ENCODE results near the gene ZDHHC11B. TPM values are rescaled to one million over a fixed set of nuclear protein-coding genes. Genes with fewer than 3 reads are reported as not detected.
"Not testable (repeated sequence)": the region's sequence is repeated elsewhere in the genome, so short reads cannot be mapped to it uniquely, and the experiment has no call there.

The ZDHHC11B gene
- total RNA-seq, 4 donors from 2014 or later = 1.1 to 5.5 (median 3.5) TPM

DNA sequence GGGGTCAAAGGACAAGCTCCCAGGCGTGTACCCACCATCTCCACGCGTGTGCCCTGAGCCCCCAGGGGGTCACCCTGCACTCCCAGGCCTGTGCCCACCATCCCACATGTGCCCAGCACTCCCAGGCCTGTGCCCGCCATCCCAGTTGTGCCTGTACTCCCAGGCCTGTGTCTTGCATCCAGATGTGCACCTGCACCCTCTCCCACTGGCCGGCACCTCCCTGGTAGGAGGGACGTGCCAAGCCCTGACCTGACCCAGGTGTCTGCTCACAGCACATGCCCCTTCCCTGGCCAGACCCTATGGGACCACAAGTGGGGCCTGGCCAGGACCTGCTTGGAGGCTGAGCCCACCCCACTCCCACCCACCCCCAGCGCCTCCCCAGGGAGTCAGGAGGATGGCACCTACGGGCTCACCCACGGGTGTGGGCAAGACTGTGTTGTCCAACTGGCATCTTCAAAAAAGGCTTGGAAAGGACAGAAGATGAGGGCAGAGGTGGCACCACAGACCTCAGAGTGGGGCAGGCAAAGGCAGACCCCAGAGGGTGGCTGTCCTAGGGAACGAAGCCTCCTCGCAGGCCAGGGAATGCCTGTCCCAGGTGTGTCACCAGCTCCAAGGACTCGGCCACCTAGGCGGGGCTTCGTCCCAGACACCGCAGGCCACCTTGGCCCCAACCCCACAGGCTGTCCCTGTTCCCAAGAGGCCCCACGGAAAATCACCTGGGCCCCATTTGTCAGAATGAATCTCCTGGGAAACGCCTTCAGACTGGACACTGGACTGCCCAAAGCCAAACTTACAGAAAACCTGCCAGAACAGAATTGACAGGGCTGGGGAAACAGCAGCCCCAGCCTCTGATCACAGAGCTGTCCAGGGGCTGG, 103.0 kb downstream of the ZDHHC11B start:
- peak; percentile 10 for DNase-seq (ENCODE audit: low spot score)
- not testable (repeated sequence) for ATAC-seq (ENCODE audit: low FRiP score)

DNA sequence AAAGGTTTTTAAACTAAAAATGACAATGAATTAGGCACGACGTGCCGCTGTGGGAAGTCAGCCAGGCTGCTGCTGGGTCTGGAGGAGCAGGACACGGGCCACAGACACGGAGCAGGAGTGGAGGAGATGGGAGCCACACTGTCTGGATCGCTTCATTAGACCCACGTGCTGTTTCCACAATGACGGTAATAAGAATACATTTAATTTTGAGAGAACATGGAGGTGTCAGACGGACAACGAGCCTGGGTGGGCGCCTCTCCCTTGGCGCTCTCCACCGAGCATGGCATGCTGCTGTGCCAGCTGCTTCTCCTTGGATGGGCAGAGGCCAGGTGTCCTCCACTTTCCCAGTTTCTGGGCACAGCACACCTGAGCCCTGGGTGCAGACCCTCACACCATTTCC, 103.7 kb downstream of the ZDHHC11B start:
- not testable (repeated sequence) for DNase-seq (ENCODE audit: low spot score); ATAC-seq (ENCODE audit: low FRiP score)

DNA sequence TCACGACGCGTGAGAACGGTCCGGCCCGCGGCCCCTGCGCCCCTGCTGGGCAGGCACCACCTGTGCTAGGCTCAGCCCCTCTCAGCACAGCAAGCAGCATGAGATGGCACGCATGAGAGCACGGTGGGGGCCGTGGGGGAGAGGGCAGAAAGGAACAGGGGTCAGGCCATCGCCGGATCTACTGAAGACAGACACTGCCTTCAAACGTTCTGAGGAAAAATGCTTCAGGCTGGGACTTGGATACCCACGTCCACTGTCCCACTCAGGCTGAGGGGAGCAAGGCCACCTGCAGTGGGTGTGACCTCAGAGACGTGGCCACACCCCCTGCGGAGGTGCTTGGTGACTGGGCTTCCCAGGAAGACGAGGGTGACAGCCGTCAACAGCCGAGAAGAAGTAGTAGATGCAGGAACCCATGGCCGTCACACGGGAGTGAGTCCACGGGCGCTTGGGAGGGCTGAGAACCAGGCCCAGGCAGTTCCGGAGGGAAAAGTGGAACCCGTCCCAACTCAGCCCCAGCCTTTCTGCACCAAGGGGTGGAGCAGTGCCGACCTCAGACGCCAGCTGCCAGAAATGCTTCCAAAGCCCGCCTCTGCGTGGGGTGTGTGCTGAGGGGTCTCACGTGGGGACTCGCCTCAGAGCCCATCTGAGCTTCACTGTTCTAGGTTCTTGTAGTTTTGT, 104.3 kb downstream of the ZDHHC11B start:
- ATAC-seq (ENCODE audit: low FRiP score); DNase-seq (ENCODE audit: low spot score): not testable (repeated sequence)

DNA sequence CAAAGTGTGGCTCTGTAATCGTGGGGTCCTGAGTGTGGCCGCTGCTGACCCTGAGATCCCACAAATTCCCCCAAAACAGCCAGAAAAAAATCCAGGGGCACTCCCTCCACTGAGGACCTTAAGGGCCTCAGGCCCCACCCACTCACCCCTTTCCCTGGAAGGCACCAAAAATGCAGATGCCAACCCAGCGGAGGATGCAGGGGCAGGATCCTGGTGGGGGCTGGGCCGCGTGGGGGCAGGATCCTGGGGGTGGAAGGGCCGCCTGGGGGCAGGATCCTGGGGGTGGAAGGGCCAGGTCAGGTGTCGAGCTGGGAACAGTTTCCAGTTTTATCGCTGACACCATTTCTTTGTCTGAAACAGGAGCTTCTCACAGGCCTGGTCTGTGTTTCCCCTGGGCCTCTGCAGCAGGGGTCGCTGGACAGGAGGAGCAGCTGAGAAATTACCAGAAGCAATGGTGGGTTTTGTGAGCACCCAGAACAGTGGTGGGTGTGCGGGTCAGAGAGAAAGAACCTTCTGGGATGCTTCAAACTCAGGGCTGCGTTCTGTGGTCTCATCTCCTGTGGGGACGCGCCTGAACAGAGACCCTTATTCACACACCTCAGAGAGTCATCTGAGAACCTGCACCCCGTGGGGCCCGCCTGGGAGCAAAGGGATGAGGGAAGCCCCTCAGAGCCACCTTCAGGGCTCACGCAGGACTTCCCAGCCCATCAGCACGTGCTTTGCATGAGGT, 105.2 kb downstream of the ZDHHC11B start:
- not testable (repeated sequence) for ATAC-seq (ENCODE audit: low FRiP score)
- peak; percentile 19 for DNase-seq (ENCODE audit: low spot score)

DNA sequence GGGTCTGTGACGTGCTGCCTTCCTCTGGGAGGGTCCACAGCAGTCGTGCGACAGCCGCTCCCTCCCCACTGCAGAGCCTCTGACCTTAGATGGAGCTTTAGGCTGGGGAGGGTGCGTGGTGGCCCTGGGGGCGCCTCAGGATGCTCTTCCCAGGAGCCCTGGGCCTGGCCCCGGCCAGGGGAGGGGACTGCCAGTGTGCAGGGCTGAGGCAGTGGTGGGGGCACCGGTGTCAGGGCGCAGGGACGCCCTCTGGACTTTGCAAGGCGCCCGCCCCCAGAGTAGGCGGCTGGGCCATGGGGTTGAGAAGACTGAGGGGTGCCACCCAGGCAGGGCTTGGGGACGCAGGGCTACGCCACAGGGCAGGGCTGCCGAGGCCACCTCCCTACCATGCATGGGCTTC, 106.0 kb downstream of the ZDHHC11B start:
- ATAC-seq (ENCODE audit: low FRiP score); DNase-seq (ENCODE audit: low spot score): not testable (repeated sequence)

DNA sequence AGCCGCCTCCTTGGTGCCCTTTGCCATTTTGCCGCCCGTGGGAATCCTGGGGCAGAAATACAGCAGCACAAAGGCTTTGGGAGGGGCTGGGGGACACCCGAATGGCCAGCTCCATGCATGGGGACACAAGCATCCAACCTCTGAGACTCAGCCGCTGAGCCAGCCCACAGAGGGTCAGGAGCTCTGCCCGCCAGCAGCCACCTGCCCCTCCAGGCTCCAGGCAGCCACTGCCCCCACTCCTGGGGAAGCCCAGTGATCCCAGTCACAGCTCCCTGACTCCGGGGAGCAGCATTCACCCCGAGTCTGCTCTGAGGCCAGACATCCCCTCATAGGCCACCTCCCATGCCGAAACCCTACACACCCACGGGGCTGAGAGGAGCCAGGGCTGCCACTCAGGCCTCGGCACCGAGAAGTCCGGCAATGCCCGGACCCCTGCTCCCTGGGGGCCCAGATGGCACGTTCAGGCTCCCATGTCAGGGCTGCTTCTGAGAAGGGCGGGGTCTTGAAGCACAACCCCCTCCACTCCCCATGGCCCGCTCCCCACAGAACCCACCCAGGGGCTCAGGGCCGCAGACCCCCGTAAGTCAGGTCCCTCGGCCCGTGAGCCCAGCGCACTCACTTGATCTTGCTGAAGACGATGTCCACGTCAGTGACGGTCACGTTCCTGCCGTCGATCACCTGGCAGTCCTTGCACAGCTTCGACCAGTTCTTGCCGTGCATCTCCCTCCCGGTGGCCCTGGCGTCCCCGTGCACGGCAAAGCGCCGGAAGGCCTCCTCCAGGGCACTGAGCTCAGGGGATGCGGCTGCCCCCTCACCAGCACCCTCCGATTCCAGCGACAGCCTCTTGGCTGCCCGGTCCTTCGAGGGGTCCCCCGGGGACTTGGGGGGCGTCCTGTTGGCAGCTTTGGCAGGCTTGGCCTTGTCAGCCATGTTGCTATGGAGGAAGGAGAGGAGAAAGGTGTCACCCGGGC, 107.1 kb downstream of the ZDHHC11B start:
- DNase-seq (ENCODE audit: low spot score) (peak; percentile 13), ATAC-seq (ENCODE audit: low FRiP score) (no peak)
- TF ChIP-seq, protein P1, sequence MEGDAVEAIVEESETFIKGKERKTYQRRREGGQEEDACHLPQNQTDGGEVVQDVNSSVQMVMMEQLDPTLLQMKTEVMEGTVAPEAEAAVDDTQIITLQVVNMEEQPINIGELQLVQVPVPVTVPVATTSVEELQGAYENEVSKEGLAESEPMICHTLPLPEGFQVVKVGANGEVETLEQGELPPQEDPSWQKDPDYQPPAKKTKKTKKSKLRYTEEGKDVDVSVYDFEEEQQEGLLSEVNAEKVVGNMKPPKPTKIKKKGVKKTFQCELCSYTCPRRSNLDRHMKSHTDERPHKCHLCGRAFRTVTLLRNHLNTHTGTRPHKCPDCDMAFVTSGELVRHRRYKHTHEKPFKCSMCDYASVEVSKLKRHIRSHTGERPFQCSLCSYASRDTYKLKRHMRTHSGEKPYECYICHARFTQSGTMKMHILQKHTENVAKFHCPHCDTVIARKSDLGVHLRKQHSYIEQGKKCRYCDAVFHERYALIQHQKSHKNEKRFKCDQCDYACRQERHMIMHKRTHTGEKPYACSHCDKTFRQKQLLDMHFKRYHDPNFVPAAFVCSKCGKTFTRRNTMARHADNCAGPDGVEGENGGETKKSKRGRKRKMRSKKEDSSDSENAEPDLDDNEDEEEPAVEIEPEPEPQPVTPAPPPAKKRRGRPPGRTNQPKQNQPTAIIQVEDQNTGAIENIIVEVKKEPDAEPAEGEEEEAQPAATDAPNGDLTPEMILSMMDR (IDR thresholded peaks at IDR 0.05) = no peak

DNA sequence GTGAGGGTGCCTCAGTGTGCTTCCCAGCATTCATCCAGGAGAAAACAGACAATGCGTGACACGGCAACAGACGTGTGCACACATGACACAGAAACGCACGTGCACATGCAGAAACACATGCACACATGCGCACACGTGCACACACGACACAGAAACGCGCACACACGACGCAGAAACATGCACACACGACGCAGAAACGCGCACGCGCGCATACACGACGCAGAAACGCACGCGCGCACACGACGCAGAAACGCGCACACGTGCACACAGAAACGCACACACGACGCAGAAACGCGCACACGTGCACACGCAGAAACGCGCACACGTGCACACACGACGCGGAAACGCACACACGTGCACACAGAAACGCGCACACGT, 107.8 kb downstream of the ZDHHC11B start:
- TF ChIP-seq, protein P1 (IDR thresholded peaks at IDR 0.05) = no peak
- ATAC-seq (ENCODE audit: low FRiP score) = no peak
- no peak for DNase-seq (ENCODE audit: low spot score)

DNA sequence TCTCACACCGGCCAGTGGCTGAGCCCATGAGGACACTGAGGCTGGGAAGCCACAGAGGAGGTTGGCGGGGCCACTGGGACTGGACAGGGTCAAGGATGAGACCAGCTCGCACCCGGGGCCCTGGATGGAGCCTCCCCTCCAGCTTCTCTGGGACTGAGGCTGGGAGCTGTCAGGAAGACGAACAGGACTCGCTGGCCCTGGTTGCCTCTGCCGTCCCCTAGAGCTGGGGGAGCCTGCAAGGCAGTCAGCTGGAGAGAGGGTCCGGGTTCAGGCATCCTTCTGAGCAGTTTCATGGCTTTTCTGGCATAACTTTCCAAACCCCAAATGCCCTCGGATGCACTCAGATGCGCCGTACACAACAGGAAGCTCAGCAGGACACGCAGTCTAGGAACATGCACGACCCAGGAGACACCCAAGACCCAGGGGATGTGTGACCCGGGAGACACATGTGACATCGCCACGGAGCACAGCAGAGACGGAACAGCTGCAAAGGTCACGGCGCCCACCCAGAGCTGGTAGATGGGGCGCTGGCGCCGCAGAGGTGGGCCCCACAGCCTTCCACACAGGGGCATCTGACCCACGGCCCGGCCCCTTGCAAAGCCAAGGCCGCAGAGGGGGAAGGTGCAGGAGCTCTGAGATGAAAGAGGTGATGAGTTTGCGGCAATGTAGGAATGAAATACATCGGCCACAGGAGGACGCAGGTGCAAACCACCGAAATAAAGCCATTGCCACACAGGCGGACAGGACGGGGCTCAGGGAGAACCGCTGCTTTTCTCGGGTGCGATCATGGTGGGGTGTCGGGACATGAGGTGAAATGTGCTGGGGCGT, 108.4 kb downstream of the ZDHHC11B start:
- peak; percentile 14 for DNase-seq (ENCODE audit: low spot score)
- TF ChIP-seq, protein P1 (IDR thresholded peaks at IDR 0.05) = no peak
- no peak for ATAC-seq (ENCODE audit: low FRiP score)
